Ovary (tissue), 3 donors: ENCODE measurements around the gene PSD4.

ENCODE experiments used
- EP300 ChIP-seq: sonication (generic); formaldehyde crosslinking; IDR thresholded peaks from one replicate; pipeline ENCODE4 v1.6.1; 2017; ENCODE audit warnings: antibody characterized with exemption
- POLR2A ChIP-seq: fragments of 450-650 bp; IDR thresholded peaks from one replicate; pipeline ENCODE4 v1.6.1; 2017; ENCODE audit warnings: antibody characterized with exemption, mild to moderate bottlenecking, moderate library complexity
- TF ChIP-seq, protein P1 (sequence below), 3 donors: fragments of 450-650 bp in 2 of 3; fragments of 200-600 bp in 1 of 3; IDR thresholded peaks; one replicate each; pipeline versions ENCODE4 v1.5.1 to v1.8.0; 2016 to 2022; ENCODE audit warnings: antibody characterized with exemption in 3 of 3, mild to moderate bottlenecking in 1 of 3
- donor health status: DM: no; HTN: no; CAD: no.

DNA sequence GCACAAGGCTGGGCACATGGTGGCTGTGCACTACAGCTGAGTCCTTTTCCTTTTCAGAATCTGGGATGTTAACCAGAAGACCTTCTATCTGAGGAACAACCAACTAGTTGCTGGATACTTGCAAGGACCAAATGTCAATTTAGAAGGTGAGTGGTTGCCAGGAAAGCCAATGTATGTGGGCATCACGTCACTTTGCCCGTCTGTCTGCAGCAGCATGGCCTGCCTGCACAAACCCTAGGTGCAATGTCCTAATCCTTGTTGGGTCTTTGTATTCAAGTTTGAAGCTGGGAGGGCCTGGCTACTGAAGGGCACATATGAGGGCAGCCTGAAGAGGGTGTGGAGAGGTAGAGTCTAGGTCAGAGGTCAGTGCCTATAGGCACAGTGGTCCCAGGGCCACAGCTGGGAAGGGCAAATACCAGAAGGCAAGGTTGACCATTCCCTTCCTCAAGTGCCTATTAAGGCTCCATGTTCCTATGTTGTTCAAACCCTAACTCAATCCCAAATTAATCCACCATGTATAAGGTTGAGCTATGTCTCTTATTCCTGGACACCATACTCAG, 44.2 kb upstream of the PSD4 start:
- TF ChIP-seq POLR2A: no peak
- TF ChIP-seq, protein P1, sequence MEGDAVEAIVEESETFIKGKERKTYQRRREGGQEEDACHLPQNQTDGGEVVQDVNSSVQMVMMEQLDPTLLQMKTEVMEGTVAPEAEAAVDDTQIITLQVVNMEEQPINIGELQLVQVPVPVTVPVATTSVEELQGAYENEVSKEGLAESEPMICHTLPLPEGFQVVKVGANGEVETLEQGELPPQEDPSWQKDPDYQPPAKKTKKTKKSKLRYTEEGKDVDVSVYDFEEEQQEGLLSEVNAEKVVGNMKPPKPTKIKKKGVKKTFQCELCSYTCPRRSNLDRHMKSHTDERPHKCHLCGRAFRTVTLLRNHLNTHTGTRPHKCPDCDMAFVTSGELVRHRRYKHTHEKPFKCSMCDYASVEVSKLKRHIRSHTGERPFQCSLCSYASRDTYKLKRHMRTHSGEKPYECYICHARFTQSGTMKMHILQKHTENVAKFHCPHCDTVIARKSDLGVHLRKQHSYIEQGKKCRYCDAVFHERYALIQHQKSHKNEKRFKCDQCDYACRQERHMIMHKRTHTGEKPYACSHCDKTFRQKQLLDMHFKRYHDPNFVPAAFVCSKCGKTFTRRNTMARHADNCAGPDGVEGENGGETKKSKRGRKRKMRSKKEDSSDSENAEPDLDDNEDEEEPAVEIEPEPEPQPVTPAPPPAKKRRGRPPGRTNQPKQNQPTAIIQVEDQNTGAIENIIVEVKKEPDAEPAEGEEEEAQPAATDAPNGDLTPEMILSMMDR (IDR thresholded peaks at IDR 0.05): no peak
- TF ChIP-seq EP300: no peak
